Duodenal mucosa (tissue), 2 donors: ENCODE measurements around the gene POC1A.

ENCODE experiments used
- H3K27ac ChIP-seq: one replicate; pipeline ENCODE4 v1.7.0; 2013; ENCODE audit warnings: low read depth, low read length
- H3K27me3 ChIP-seq, 2 donors: one replicate each; pipeline ENCODE4 v1.7.0; 2013; ENCODE audit warnings: low read length in 2 of 2, control low read depth in 1 of 2; ENCODE audit not compliant: insufficient read depth in 2 of 2, control insufficient read depth in 1 of 2
- H3K36me3 ChIP-seq, 2 donors: one replicate each; pipeline ENCODE4 v1.7.0; 2013; ENCODE audit warnings: low read length in 2 of 2, control low read depth in 1 of 2; ENCODE audit not compliant: insufficient read depth in 2 of 2, control insufficient read depth in 1 of 2
- H3K4me1 ChIP-seq, 2 donors: one replicate each; pipeline ENCODE4 v1.7.0; 2013; ENCODE audit warnings: low read length in 2 of 2, control low read depth in 1 of 2; ENCODE audit not compliant: insufficient read depth in 2 of 2, control insufficient read depth in 1 of 2
- H3K4me3 ChIP-seq, 2 donors: one replicate each; pipeline ENCODE4 v1.7.0; 2013; ENCODE audit warnings: low read length in 2 of 2, low read depth in 1 of 2
- H3K9ac ChIP-seq, 2 donors: one replicate each; pipeline ENCODE4 v1.7.0; 2013; ENCODE audit warnings: low read length in 2 of 2, low read depth in 1 of 2
- H3K9me3 ChIP-seq, 2 donors: one replicate each; pipeline ENCODE4 v1.7.0; 2013; ENCODE audit warnings: low read length in 2 of 2, control low read depth in 1 of 2; ENCODE audit not compliant: control insufficient read depth in 1 of 2

The POC1A gene

DNA sequence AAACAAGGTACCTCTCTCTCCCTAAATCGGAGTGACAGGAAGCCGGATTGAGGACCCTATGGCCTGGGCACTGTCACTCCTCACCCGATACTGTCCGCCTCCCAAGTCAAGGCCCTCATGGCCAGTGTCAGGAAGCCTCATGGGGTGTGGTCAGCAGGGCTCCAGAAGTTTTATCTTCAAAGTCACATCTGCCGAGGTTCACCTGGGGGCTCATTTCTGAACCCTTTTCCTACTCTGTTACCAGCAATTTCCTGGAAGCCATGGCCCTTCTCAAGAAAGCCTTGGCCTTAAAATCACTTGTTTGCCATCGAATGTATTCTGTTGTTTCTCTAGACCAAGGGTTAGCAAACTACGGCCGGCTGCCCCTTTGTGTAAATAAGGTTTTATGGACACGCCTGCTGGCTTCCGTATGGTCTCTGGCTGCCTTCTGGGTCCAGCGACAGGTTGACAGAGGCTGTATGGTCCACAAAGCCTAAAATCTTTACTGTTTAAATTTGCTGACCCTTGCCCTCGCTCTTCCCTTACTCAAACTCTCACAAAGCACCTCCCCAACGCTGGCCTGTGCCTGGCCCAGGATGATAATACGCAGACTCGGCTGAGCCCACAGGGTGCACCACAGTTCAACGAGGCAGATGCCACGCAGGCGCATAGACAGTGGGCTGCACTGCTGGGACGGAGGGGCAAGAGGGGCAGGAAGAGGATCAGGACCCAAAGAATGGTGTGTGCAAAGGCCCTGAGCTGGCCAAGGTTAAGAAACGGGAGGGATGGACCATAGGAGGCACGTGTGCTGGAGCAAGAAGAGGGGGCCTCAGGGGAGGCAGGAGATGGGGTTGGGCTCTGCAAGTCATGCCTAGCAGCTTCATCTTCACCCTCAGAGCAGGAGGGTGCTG lies 73.1 kb downstream of the POC1A start:
- H3K4me1 ChIP-seq, result no peaks in the 10 kb centered on the region
- H3K9me3 ChIP-seq, result no peaks in the 10 kb centered on the region
- H3K9ac ChIP-seq, result no peak overlapping the region

DNA sequence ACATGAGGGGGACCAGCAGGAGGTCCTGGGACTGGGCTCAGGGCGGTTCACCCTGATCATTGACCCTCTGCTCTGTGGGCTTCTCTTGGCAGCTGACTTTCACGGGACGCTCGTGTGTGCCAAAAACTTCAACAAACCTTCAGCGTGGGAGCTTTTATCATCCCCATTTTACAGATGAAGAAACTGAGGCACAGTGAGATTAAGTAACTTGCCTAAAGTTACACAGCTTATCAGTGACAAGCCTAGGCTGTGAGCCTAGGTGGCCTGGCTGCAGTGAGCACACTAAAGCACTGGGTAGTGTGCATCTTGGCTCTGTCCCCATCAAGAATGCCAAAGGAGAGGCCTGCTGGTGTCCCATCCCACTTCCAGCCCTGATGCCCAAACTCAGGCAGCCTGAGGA lies 74.3 kb downstream of the POC1A start:
- H3K36me3 ChIP-seq, result peaks cover 0 to 8% of the 10 kb centered on the region in 2 donors
- no peak overlapping the region for H3K27ac ChIP-seq
- H3K9ac ChIP-seq, result no peak overlapping the region
- H3K4me1 ChIP-seq, result no peaks in the 10 kb centered on the region
- H3K9me3 ChIP-seq, result no peaks in the 10 kb centered on the region
- H3K27me3 ChIP-seq, result no peaks in the 10 kb centered on the region
- H3K4me3 ChIP-seq, result no peak overlapping the region

More for the DNA sequence above, 73.1 kb downstream of the POC1A start:
- Histone ChIP-seq H3K4me3 (no peak overlapping the region), H3K36me3 (peaks cover 0 to 3% of the 10 kb centered on the region in 2 donors), H3K27ac (no peak overlapping the region), H3K27me3 (no peaks in the 10 kb centered on the region)

DNA sequence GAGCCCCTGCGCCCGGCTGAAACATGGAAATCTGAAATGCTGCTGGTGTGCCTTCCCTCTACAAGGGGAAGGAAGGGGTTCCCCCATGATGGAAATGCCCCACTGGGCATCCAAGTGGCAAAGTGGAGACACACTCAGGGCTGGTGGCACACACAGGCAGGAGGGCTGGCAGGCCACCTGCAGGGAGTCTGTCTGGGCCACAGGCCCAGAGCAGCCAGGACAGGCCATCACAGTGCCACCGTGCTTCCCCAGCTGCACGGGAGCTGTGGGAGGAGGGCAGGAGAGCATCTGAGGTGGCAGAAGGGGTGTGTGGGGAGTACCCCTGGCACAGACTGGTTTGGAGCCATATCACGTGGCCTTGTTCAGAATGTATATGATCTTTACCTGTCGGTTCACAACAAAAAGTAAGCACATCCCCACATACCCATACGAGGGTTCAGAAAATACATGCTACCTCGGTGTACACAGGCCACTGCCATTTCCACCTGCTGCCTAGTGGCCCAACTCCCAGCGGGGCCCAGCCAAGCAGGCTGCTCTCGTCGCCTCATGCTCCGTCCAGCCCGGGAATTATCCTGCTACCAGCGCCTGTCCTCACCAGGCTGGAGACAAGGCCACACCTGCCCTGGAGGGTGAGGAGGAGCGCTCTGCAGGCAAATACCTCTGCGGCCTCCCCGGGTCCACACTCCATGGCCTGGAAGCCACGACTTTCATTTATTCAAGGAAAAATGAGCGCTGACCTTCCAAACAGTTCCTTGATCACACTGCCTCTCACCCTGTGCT lies 75.3 kb downstream of the POC1A start:
- no peak overlapping the region for H3K27ac ChIP-seq
- no peak overlapping the region for H3K4me3 ChIP-seq

DNA sequence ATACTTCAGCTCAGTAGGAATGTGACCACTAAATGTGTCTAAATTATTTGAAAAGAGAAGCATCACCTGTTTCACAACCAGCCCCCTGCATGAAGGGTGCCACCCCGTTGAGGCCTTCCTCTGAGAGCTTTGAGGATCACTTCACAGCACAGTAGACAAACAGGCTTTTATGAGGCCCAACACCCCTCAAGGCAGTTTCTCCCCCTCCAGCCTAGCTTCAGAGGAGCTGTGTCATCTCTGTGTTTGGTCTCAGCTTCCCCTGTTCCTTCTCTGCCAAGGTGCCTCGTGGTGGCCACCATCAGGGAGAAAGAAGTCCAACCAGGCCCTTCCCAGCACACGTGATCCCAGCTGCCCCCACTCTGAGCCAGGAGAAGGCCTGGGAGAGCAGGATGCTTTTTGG lies 76.3 kb downstream of the POC1A start:
- H3K27ac ChIP-seq, result no peak overlapping the region

More for the DNA sequence above, 75.3 kb downstream of the POC1A start:
- Histone ChIP-seq H3K9me3 (no peaks in the 10 kb centered on the region), H3K4me1 (no peaks in the 10 kb centered on the region), H3K27me3 (no peaks in the 10 kb centered on the region), H3K9ac (no peak overlapping the region), H3K36me3 (peaks cover 0 to 10% of the 10 kb centered on the region in 2 donors)

DNA sequence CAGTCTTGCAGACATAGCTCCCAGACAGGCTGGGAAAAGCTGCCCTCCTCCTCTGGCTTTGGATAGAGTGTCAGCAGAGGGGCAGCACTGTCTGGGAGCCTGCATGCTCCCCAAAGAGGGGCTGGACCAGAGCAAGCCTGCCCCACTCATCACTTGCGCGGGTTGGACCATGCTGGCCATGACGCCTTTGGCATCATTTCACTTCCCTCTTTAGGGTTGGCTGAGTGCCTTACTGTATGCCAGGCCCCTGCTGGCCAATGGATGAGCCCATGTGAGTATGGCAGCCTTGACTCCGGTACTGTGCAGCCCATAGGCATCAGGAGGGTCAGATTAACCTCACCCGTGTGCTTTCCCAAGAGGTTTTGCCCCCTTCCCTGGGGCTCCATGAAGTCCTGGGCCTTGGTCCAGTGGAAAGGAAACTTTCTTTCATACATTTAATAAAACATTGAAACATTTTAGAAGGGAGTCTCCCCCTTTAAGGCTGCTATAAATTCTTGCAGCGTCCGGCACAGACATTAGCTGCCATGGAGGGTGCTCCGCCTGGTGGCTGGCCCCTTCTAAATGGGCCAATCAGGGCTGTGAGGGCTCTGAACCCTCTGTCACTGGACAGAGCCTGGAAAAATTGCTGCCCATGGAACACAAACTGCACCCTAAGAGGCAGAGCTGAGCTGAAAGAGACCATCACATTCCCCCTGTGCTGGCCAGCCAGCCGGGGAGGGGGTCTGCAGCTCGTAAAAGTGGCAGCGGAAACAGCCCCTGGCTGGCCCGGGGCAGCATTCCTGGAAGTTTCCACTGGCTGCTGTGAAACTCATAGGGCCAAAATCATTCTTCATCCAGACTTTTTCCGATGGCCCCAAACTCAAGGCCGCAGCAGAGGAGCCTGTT lies 77.1 kb downstream of the POC1A start:
- H3K4me3 ChIP-seq, result no peak overlapping the region
- H3K9ac ChIP-seq, result no peak overlapping the region
- H3K9me3 ChIP-seq, result no peaks in the 10 kb centered on the region

More for the DNA sequence above, 76.3 kb downstream of the POC1A start:
- peaks cover 0 to 12% of the 10 kb centered on the region in 2 donors for H3K36me3 ChIP-seq
- H3K4me3 ChIP-seq, result no peak overlapping the region
- H3K4me1 ChIP-seq, result no peaks in the 10 kb centered on the region
- H3K9me3 ChIP-seq, result no peaks in the 10 kb centered on the region
- no peak overlapping the region for H3K9ac ChIP-seq
- H3K27me3 ChIP-seq, result no peaks in the 10 kb centered on the region

DNA sequence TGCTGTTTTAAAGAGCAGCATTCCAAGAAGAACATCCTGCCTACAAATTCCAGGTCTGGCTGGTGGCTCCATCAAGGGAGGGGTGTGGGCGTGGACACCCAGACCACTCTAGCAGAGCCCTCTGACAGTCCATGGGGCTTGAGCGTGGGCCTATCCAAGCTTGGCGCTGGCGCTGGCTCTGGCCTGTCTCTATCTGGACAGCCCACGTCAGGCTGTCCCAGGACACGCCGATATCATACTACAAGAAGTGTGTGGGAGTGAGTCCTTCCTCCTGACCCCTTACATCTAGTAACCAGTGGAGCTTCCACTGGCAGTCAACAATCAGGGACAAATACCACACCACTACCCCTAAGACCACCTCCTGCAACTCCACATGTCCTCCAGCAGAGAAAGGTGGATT lies 80.7 kb downstream of the POC1A start:
- Histone ChIP-seq H3K4me1 (peaks cover 6% of the 10 kb centered on the region in 2 donors), H3K4me3 (no peak overlapping the region), H3K36me3 (peaks cover 0 to 12% of the 10 kb centered on the region in 2 donors), H3K9ac (no peak overlapping the region), H3K9me3 (no peaks in the 10 kb centered on the region), H3K27ac (no peak overlapping the region), H3K27me3 (no peaks in the 10 kb centered on the region)

More for the DNA sequence above, 77.1 kb downstream of the POC1A start:
- H3K27me3 ChIP-seq, result no peaks in the 10 kb centered on the region
- no peak overlapping the region for H3K27ac ChIP-seq
- no peaks in the 10 kb centered on the region for H3K4me1 ChIP-seq
- peaks cover 0 to 12% of the 10 kb centered on the region in 2 donors for H3K36me3 ChIP-seq

DNA sequence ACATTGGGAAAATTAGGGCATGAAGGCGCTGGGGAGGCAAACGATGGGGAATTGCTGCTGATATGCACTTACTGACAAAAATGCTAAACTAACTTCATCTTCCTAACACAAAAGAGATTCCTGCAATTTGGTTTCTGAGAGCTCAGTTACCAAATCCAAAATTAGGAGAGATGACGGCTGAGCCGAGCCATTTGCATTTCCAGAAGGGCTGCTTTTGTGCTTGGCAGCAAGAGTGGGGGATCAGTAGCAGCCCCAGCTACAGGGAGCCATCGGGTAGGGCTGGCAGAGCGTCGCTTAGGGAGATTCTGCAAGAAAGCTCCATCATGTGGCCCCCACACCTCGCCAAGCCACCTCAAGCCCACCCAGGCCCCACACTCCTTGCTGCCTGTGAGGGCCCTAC lies 81.8 kb downstream of the POC1A start:
- Histone ChIP-seq H3K4me3 (no peak overlapping the region), H3K36me3 (peaks cover 0 to 12% of the 10 kb centered on the region in 2 donors), H3K27ac (no peak overlapping the region), H3K9ac (no peak overlapping the region), H3K4me1 (peaks cover 7 to 8% of the 10 kb centered on the region in 2 donors), H3K27me3 (no peaks in the 10 kb centered on the region), H3K9me3 (no peaks in the 10 kb centered on the region)

DNA sequence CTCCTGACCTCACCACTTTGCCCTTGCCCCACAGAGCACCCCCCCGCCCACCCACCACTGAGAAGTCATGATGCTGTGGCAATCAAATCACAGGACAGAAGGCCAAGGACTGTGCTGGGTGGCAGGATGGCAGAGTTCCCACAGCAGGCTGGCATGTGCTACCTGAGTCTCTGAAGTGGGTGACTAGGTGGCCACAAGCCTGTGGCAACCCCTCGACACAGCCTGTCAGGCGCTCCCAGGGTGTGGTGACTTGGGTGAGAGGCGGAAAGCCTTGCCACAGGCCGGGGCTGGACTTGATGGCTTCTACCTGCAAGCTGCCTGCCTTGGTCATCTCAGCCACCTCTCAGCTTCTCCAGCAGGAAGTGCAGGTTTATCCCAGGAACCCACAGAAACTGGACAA lies 82.2 kb downstream of the POC1A start:
- no peaks in the 10 kb centered on the region for H3K27me3 ChIP-seq
- peaks cover 7 to 8% of the 10 kb centered on the region in 2 donors for H3K4me1 ChIP-seq
- no peak overlapping the region for H3K9ac ChIP-seq
- H3K4me3 ChIP-seq, result no peak overlapping the region
- H3K36me3 ChIP-seq, result peaks cover 0 to 12% of the 10 kb centered on the region in 2 donors
- H3K27ac ChIP-seq, result no peak overlapping the region
- H3K9me3 ChIP-seq, result no peaks in the 10 kb centered on the region

DNA sequence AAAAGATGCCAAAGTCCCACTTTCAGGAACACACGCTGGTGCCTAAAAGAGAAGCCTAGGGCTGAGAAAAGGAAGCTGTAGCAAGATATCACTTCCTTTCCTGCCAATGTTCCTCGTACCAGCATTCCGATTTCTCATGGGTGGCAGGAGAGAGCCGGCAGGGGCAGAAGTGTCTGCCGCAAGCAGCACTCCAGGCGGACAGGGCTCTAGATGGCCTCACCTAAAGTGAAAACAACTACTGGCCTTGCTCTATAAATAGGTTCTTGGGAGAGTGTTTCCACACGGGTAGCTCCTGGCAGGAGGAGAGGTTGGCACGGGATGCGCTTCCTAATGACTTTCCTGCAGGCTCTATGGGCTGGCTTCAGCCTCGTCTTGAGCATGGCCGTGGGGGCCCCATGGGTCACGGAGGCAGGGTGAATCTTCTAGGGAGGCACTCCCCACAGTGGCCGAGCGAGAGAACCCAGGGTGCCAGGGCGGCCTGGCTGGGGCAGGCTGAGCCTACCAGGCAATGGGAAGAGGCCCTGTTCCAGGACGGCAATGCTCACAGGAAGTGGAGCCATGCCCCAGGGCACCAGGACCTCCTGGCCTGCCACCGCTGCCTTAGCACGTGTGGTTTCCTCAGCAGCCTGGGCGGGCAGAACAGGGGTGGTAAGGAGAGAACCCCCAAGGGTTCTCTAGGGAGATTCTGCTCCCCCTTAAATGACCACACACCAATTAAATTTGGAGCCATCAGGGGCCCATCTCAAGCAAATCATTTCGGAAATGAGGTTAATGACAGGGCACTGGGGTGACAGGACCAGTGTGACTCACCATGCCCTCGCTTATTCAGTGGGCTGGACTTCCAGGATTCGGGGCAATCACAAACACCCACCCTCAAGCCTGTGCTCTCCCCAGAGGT lies 83.2 kb downstream of the POC1A start:
- Histone ChIP-seq H3K4me1 (peaks cover 7 to 8% of the 10 kb centered on the region in 2 donors), H3K27ac (no peak overlapping the region), H3K4me3 (no peak overlapping the region), H3K9ac (no peak overlapping the region), H3K9me3 (no peaks in the 10 kb centered on the region), H3K36me3 (peaks cover 0 to 12% of the 10 kb centered on the region in 2 donors), H3K27me3 (no peaks in the 10 kb centered on the region)
